GM12872 (cell line): Measurements from ENCODE around the gene NTN1.
A peak's percentile ranks its signal among the peaks of the same experiment; 100 is the strongest.

Experiments used
- CTCF ChIP-seq: IDR thresholded peaks from 3 replicates; pipeline ENCODE4 v1.5.1; 2011; ENCODE audit warnings: low read depth, mild to moderate bottlenecking, low read length, moderate library complexity; ENCODE audit not compliant: insufficient read depth

Gene NTN1

GRCh38 chr17:8991514-8992285 is 29.6 kb upstream of the NTN1 start:
- TF ChIP-seq CTCF: peak; percentile 75

GRCh38 chr17:8994319-8994718 is 27.0 kb upstream of the NTN1 start:
- TF ChIP-seq CTCF: peak; percentile 87

- no peak for TF ChIP-seq CTCF
Observed at GRCh38 chr17:8995711-8996110, 25.6 kb upstream of the NTN1 start.

GRCh38 chr17:8997994-8998628 is 23.2 kb upstream of the NTN1 start:
- peak; percentile 95 for TF ChIP-seq CTCF

GRCh38 chr17:9001559-9001958 is 19.8 kb upstream of the NTN1 start:
- no peak for TF ChIP-seq CTCF

- no peak for TF ChIP-seq CTCF
Observed at GRCh38 chr17:9002227-9002605, 19.1 kb upstream of the NTN1 start.

- peak; percentile 41; the same call in 1 of the 3 replicates for TF ChIP-seq CTCF
Observed at GRCh38 chr17:9002606-9003354, 18.5 kb upstream of the NTN1 start.
